ENCODE measurements around the gene SYCP2. TPM values are rescaled to one million over a fixed set of nuclear protein-coding genes. Genes with fewer than 3 reads are reported as not detected.

SYCP2 gene
- total RNA-seq, 1 donor from 2014 or later, result 4.1 TPM

DNA sequence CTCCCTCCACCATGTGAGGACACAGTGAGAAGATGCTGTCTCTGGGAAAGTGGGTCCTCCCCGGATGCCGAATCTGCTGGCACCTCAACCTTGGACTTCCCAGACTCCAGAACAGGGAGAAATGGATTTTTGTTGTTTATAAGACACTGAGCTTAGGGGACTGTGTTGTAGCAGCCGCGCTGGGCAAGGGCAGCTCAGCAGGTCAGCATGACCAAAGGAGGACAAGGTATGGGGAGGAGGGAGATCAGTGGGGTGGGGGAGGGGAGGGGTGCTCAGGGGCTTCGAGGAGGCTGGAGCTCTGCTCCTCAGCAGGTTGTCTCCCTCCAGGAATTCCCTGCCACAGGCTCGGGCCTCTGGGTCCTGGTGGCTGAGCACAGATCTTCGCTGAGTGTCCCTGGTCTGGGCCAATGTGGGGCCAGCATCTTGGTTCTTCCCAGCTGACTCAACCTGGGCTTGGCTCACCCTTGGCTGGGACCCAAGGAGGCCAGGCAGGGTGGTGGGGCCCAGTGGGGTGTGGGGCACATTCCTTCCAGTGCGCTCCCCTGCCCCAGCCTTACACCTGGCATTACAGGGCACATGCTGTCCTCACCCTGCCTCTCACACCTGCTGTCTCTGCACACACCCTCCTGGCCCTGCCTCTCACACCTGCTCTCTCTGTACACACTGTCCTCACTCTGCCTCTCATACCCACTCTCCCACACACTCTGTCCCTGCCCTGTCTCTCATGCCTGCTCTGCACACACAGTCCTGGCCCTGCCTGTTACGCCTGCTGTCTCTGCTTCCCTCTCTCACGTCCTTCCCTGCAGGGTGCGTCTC lies 107.3 kb downstream of the SYCP2 start:
- DNase-seq (ENCODE audit: low spot score in 2 of 2) (no peak), FAIRE-seq (no peak)

DNA sequence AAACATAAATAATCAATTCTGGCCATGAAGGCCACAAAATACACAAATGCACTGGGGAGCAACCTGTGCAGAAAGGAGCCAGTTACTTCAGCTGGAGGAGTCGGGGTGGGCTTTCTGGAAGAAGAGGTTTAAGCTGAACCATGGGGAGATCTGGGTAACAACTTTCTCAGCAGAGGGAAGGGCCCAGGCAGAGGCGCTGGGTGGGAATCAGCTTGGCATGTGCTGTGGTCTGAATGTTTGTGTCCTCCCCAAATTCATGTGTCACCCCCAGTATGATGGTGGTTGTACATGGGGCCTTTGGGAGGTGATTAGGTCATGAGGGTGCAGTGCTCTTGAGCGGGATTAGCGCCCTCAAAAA lies 107.9 kb downstream of the SYCP2 start:
- FAIRE-seq (no peak), DNase-seq (ENCODE audit: low spot score in 2 of 2) (no peak)

DNA sequence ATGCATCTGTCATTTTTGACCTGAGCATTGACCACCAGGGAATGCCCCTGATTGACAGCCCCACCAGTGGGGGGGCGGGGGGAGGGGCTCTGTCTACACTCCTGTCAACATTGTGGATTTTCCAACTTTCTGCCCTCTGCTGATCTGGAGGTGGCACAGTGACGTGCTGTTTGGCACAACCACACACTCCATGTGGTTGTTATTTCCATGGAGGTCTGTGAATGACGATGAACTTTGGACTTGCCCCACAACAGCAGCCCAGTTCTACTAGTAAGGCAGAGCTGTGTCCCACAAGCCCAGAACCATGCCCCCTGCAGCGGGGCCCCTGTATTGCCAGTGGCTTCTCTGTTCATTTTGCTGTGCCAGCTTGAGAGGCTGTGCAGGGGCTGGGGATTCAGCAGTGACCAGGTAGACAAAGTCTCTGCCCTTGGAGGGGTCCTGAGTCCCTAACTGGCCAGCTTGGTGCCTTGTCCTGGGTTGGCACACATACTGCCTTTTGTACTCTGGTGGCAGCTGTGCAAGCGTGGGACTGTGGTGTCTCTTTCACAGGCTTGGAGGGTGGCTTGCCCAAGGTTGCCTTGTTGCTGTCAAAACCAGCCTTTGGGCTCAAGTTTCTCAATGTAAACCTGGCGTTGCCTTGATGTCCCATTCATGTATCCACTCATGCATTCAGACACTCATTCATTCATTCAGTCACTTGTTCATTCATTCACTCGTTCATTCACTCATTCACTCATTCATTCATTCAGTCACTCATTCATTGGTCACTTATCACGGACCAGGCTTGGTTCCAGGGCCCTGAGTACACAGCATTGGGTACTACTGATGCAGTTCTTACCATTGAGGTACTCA lies 108.5 kb downstream of the SYCP2 start:
- FAIRE-seq (no peak), DNase-seq (ENCODE audit: low spot score in 2 of 2) (no peak)

DNA sequence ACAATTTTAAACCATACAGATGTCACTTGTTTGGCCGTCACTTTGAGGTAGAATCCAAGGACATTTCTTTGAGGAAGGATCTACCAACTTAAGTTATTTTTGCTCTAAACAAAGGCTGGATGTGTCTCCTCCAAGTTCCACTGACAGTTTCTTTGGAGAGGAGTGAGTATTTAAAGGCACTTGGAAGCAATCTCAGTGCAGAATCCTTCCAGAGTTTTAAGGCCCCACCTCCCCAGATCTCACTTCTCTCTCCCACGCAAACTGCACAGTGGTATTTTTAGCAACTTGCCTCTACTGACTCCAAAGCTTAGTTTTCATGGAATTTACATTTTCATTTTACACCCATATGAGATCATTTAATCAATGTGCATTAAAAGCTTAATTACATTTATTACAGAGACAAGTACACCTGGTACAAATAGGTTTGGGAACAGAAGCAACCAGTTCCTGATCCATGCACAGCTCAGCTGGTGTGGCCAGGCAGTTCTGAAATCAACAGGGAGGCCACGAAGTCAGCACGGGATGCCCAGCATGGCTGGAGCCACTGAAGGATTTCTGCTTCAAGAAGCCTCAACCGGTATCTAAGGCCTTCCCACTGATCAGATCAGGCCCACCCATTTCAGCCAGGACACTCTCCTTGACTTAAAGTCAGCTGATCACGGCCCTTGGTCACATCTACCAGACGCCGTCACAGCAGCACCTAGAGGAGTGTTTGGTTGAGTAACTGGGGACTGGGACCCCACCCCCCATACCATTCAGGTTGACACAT lies 109.8 kb downstream of the SYCP2 start:
- FAIRE-seq (no peak), DNase-seq (ENCODE audit: low spot score in 2 of 2) (no peak)

DNA sequence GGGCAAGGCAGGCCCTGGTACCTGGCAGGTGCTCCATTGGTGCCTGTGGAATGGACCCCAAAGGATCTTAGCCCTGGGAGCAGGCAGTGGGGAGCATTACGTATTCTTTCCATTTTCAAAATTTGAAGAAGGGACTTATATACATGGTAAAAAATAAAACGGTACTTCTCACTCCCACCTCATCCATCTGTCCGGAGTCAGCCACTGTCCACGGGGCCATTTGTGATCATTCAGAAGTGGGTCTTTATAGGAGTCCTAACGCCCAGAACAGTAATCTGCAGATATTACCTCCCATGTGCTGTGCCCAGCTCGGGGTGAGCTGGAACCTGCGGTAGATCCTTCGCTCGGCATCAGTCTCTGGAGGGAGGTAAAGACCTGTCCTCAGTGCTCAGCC lies 110.4 kb downstream of the SYCP2 start:
- no peak for DNase-seq (ENCODE audit: low spot score in 2 of 2)
- no peak for FAIRE-seq

DNA sequence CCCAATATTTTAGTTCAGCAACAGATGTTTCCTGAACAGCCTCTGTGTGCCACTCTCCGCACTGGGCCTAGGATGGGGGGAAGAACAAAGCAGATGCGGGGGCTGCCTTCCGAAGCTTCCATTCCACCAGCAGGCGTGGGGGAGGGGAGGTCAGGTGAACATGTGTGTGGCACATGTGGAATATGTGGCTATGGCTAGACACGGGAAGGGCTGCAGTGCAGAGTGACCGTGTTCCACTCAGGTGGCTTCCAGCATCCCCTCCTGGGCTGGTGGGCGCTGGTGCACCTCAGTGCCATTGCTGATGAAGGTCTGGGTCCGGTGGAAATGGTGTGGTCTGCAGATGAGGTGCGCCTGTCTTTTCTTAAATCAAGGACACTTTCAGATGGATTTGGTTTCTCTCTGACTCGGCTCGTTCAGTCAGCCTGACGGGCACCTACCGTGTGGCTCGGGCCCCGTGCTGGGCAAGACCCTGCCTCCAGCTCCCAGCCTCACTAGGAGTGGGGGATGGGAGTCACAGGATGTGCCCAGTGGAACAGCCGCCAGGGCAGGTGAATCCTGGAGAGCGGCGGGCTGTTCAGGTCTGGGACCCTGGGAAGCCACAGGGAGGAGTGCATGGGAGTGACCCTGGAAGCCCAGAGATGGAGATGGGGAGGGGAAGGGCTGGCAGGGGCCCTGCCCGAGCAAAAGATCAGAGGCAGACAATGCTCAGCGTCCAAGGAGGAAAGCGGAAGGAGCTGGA lies 111.0 kb downstream of the SYCP2 start:
- DNase-seq (ENCODE audit: low spot score in 2 of 2) (no peak), FAIRE-seq (no peak)

DNA sequence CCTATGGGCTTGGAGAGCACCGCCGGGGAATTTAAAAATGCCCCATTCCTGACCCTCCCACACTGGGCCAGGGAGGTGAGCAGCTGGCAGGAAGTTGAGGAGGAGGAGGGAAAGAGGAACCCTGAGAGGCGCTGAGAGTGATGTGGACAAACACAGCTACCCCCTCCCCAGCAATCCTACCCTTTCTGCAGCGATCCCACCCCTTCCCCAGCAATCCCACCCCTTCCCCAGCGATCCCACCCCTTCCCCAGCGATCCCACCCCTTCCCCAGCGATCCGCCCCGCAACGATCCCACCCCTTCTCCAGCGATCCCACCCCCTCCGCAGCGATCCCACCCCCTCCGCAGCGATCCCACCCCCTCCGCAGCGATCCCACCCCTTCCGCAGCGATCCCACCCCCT lies 111.6 kb downstream of the SYCP2 start:
- DNase-seq (ENCODE audit: low spot score in 2 of 2), result no peak
- FAIRE-seq, result no peak

DNA sequence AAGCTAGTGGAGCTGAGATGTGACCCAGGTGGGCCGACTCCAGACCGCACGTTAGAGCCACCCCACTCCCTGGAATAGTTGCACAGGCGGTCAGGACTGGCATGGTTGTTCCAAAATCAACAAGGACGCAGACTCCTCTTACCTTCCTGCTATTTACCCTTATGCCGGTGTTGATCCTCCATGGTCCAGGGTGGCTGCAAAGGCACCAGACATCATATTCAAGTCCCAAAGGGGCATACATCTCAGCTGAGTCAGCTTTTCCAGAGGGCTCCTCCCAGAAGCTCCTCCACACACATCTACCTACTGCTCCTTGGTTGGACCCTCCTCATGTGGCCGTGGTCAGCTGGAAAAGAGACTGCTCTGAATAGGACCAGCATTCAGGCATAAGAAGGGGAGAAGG lies 112.2 kb downstream of the SYCP2 start:
- no peak for DNase-seq (ENCODE audit: low spot score in 2 of 2)
- no peak for FAIRE-seq

DNA sequence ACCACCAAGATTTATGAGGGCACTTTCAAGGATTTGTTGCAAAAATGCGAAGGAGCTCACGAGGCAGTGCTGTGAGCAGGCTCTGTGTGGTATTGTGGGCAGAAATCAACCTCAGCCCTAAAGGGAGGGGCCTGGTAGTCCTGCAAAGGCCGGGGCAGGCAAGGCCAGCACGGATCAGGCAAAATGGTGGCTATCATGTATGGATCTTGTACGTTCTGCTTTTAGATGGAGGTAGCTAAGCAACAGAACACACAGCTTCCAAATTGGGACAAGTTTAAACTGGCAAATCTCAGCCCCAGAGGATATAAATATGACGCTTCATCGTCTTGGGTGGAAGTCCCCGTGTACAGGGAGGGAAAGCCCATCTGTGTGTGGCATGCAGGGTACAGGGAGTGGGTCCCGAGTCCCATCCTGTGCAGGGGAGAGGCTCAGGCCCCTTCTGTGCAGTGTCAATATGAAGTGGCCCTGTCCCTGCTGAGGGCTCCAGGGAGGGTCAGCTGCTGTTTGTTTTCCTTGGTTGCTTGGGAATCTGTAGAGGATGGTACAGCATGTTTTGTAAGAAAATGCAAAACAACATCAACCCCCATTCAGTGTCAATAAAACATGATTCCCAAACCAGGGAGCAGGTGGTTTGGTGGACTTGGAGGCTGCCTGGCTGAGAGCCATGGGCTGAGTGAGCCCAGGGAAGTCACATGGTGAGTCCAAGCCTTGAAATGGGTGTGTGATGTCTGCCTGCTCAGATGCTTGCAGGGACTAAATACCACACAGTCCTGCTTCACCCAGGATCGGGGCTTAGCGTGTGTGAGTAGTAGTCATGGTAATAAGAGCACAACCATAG lies 113.0 kb downstream of the SYCP2 start:
- DNase-seq (ENCODE audit: low spot score in 2 of 2), result peak; percentile 61 to 73
- no peak for FAIRE-seq

DNA sequence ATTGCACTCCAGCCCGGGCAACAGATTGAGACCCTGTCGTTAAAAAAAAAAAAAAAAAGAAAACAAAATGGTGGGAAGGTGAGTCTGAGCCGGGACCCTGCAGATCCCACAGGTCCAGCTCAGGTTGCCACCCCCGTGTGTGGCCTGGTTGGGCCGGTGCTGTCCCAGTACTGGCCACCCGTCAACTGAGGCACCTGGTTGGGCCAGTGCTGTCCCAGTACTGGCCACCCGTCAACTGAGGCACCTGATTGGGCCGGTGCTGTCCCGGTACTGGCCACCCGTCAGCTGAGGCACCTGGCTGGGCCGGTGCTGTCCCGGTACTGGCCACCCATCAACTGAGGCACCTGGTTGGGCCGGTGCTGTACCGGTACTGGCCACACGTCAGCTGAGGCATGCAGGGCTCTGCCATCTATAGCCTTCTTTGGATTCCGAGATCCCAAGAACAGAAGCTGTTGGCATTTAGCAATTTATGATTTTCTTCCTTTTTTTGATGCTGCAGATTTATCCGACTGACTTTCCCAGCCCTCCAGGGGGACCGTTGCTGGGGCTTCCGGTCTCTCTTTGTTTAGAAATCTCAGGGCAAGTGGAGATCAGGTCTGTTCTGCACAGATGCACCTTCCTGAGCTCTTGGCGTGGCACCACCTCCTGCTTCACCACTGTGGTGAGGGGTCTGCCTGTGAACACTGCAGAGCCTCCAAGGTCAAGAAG lies 113.8 kb downstream of the SYCP2 start:
- no peak for DNase-seq (ENCODE audit: low spot score in 2 of 2)
- no peak for FAIRE-seq

DNA sequence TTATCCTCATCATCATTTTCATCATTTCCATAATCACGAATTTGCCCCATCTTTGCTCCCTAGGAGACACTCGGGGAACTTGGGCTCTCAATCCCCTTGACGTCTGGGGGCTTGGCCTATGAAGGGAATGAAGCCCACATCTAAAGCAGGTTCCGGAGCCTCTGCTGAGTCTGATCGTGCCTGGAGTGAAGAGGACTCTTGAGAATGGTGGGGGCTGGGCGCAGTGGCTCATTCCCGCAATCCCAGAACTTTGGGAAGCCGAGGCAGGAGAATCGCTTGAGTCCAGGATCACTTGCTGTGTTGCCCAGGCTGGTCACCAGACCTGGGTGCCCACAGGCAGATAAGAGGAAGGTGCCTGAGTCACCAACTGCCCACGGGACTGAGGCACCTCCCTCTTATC lies 114.5 kb downstream of the SYCP2 start:
- FAIRE-seq (no peak), DNase-seq (ENCODE audit: low spot score in 2 of 2) (no peak)

DNA sequence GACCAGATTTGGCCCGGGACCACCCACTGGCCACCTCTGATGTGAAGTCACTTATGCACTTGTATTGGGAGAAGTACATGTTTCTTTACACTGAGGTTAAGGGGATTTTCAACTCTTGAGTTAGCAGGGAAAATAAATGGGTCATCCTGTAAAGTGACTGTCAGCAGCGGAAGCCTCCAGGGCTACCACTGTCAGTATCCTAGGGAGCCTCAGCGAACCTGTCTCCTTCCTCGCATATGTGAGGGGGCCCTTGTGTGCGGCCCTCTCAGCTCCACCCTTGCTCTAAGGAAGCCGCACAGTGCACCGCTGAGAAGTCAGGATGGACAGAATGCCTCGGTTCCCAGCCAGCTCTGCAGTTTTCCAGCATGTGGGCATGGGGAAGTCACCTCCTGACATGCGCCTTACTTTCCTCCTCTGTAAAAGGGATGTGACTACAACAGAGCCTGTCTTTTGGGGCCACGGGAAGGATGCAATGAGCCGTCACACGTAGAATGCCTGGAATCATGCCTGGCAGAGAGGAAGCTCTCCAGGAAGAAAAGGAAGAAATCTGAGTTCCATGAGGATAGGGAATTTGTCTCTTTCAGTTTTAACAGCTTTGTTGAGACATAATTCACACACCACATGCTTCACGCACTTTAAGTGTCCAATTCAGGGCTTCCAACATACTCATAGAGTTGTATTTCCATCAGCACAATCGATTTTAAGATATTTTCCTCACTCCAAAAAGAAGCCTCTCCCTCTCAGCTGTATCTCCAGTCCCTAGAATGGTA lies 115.4 kb downstream of the SYCP2 start:
- FAIRE-seq (no peak), DNase-seq (ENCODE audit: low spot score in 2 of 2) (no peak)

DNA sequence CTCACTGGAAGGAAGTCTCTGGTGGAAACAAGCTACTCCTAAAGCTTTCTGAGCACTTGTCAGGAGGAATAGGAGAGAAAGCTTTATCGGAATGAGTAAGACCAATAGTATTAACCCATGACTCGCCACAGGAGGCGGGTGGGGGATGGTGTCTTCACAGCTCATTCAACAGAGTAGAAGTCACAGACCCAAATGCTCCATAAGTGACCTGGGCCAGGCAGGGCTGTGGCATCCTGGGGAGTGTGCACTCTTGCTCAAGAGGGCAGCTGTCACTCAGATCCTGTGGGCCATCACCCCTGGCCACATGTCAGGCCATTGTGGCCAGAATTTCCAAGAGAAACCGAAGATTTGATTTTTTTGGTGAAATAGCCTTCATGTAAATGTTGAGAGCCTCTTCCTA lies 116.0 kb downstream of the SYCP2 start:
- FAIRE-seq (no peak), DNase-seq (ENCODE audit: low spot score in 2 of 2) (no peak)

DNA sequence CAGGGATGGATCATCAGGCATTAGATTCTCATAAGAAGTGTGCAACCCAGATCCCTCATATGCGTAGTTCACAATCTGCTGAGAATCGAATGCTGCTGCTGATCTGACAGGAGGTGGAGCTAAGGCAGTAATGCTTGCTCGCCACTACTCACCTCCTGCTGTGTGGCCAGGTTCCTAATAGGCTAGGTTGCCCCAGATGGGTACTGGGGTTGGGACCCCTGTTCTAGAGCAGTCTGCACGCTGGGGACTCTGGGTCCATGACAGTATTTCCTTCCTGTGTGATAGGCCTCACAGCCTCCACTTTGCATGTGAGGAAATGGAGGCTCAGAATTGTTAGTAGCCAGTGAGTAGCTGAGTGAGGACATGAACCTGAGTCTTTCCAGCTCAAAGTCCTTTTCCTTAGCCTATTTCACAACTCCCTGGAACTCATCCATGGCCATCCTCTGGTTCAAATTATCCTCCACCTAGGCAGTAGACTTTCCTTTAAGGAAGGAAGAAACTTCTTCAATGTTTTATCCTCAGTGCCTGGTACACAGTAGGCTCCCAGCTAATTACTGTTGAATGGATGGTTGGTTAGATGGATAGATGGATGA lies 117.2 kb downstream of the SYCP2 start:
- FAIRE-seq, result no peak
- no peak for DNase-seq (ENCODE audit: low spot score in 2 of 2)

DNA sequence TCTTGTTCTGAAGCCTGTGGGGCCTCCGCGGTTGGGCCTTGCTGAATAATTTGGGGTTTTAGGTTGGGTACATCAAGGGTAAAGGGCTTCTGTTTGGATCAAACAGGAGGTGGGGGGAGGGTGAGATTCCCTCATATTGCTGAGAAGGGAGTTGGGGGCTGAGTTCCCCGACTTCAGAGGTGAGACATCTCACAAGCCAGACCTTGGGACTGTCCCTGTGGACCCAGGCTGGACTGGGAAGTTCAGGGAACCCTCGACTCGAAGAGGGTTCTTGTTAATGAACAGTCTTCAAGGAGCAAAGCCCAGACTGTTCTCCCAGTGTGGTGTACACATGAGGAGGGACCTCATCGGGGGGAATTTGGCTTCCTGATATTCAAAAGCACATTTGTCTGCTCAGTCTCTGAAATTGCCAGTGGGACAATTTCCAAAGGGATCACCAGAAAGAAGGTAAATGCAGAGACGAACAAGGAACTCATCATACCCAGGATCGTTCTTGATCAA lies 118.5 kb downstream of the SYCP2 start:
- DNase-seq (ENCODE audit: low spot score in 2 of 2) (no peak), FAIRE-seq (no peak)

DNA sequence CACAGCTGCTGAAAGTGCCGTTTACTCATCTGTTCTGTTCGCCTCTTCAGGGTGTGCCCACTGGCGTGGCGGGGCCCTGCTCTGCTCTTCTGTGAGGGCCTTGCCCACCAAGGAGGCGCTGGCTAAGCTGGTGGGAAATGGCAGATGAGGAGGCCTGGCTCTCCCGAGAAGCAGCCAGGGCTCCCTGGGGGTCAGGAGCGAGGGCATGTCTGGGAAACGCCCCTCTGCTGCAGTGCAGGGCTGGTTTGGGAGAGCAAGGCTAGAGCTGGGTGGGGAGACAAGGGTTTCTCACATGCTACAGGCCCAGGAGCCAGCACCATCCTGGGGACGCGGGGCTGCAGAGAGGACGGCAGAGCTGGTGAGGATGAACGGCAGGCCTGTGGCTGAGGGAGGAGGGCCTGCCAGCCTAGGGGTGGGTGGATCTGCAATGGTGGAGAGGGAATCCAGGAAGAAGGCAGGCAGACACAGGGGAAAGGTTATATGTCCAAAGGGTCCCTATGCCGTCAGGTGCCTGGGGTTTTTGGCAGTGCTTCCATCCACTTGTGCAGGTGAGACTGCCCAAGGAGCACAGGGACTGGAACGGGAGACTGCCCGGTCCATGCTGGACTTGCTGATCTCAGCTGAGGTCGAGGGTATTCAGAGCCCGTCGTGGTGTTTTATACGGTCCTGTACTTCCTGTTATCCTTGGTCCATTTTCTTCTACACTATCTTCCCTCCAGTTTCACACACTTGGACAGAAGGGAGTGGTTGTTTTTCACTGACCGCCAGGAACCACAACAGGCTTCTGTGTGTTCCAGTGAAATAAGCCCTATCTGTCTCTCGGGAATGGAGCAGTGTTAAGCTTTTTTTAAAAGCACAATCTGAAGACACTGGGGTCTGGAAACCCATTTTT lies 119.2 kb downstream of the SYCP2 start:
- DNase-seq (ENCODE audit: low spot score in 2 of 2), result no peak
- FAIRE-seq, result no peak
